ENCODE data around the gene PGD. TPM values are rescaled to one million over a fixed set of nuclear protein-coding genes. Genes with fewer than 3 reads are reported as not detected.

PGD gene
- total RNA-seq (2022): 142 and 155 TPM in 2 replicates
- Bru-seq, nascent RNA: percentile 84 among the genes with signal in this experiment
- BruChase-seq, experiment 1, labeled RNA remaining after a 6-hour chase: percentile 90 among the genes with signal in this experiment
- BruChase-seq, experiment 2, labeled RNA remaining after a 2-hour chase: percentile 81 among the genes with signal in this experiment
- long read RNA-seq, transcript PGD-201 (13 exons, 1,885 nt): major isoform, 148 of 192 reads
- long read RNA-seq, partial matches to known transcripts: 36 of 192 reads
- long read RNA-seq, other reads (novel, unspliced or antisense): 8 of 192 reads

- intact Hi-C loops (cut with micrococcal nuclease; ENCODE audit: unreplicated experiment): loop anchor here (1.0 kb wide), 1 partner anchor 11 kb away; no protein-coding TSS in a partner anchor
- H3K4me1 Mint-ChIP-seq (ENCODE audit: low read depth, unreplicated experiment): no peaks in the 10 kb centered on the region
- H3K9me3 Mint-ChIP-seq (ENCODE audit: low read depth, unreplicated experiment): no peaks in the 10 kb centered on the region
- H3K27me3 Mint-ChIP-seq (ENCODE audit: unreplicated experiment): no peaks in the 10 kb centered on the region
- BruUV-seq (replicated peaks): no TSS peak
- DNase-seq: peak; percentile 97
- H3K4me3 Mint-ChIP-seq (ENCODE audit: low read depth, unreplicated experiment): peak within 1 kb of the TSS; percentile 80
- CTCF ChIA-PET: interaction anchor here (0.6 to 1.9 kb wide), 5 partner anchors 8 to 172 kb away, joined by 3 to 6 read pairs (median 3); no protein-coding TSS in a partner anchor
- H3K27ac Mint-ChIP-seq (ENCODE audit: unreplicated experiment): peak within 1 kb of the TSS; percentile 63
- TF ChIP-seq CTCF (IDR thresholded peaks at IDR 0.05; ENCODE audit: unreplicated experiment): no peak
- H3K36me3 Mint-ChIP-seq (ENCODE audit: insufficient read depth, unreplicated experiment): peaks cover 54% of the 10 kb centered on the region
Observed at GRCh38 chr1:10398734-10399443, at the start of gene PGD. Gene PGD, plus strand, starts transcription at chr1:10399064. Its CDS starts 54 bp downstream, at chr1:10399118.

- H3K9me3 Mint-ChIP-seq (ENCODE audit: low read depth, unreplicated experiment): no peaks in the 10 kb centered on the region
- no peak overlapping the region for H3K4me3 Mint-ChIP-seq (ENCODE audit: low read depth, unreplicated experiment)
- intact Hi-C loops (cut with micrococcal nuclease; ENCODE audit: unreplicated experiment): no loop called here
- CTCF ChIA-PET: no interaction called here
- H3K4me1 Mint-ChIP-seq (ENCODE audit: low read depth, unreplicated experiment): no peaks in the 10 kb centered on the region
- TF ChIP-seq CTCF (IDR thresholded peaks at IDR 0.05; ENCODE audit: unreplicated experiment): no peak
- no peak for DNase-seq
- no peak overlapping the region for H3K27ac Mint-ChIP-seq (ENCODE audit: unreplicated experiment)
- no peaks in the 10 kb centered on the region for H3K27me3 Mint-ChIP-seq (ENCODE audit: unreplicated experiment)
- peaks cover 5% of the 10 kb centered on the region for H3K36me3 Mint-ChIP-seq (ENCODE audit: insufficient read depth, unreplicated experiment)
- BruUV-seq (replicated peaks): no TSS peak
Observed at GRCh38 chr1:10353282-10353681, 45.6 kb upstream of the PGD start.

GRCh38 chr1:10353693-10354092 is 45.2 kb upstream of the PGD start:
- DNase-seq: no peak
- no peak for TF ChIP-seq CTCF (IDR thresholded peaks at IDR 0.05; ENCODE audit: unreplicated experiment)
- no peaks in the 10 kb centered on the region for H3K9me3 Mint-ChIP-seq (ENCODE audit: low read depth, unreplicated experiment)
- CTCF ChIA-PET: no interaction called here
- no peaks in the 10 kb centered on the region for H3K27me3 Mint-ChIP-seq (ENCODE audit: unreplicated experiment)
- H3K27ac Mint-ChIP-seq (ENCODE audit: unreplicated experiment): no peak overlapping the region
- H3K4me1 Mint-ChIP-seq (ENCODE audit: low read depth, unreplicated experiment): no peaks in the 10 kb centered on the region
- no peak overlapping the region for H3K4me3 Mint-ChIP-seq (ENCODE audit: low read depth, unreplicated experiment)
- intact Hi-C loops (cut with micrococcal nuclease; ENCODE audit: unreplicated experiment): no loop called here
- no TSS peak for BruUV-seq (replicated peaks)
- peaks cover 5% of the 10 kb centered on the region for H3K36me3 Mint-ChIP-seq (ENCODE audit: insufficient read depth, unreplicated experiment)

- Mint-ChIP-seq H3K27me3 (ENCODE audit: unreplicated experiment) (no peaks in the 10 kb centered on the region), H3K9me3 (ENCODE audit: low read depth, unreplicated experiment) (no peaks in the 10 kb centered on the region), H3K4me1 (ENCODE audit: low read depth, unreplicated experiment) (no peaks in the 10 kb centered on the region), H3K36me3 (ENCODE audit: insufficient read depth, unreplicated experiment) (no peaks in the 10 kb centered on the region), H3K4me3 (ENCODE audit: low read depth, unreplicated experiment) (no peak overlapping the region), H3K27ac (ENCODE audit: unreplicated experiment) (no peak overlapping the region)
- DNase-seq: no peak
- intact Hi-C loops (cut with micrococcal nuclease; ENCODE audit: unreplicated experiment): no loop called here
- BruUV-seq (replicated peaks): no TSS peak
- TF ChIP-seq CTCF (IDR thresholded peaks at IDR 0.05; ENCODE audit: unreplicated experiment): no peak
- CTCF ChIA-PET: no interaction called here
Observed at GRCh38 chr1:10360045-10360444, 38.8 kb upstream of the PGD start.
